Measurements from ENCODE around the gene TRPV5. TPM values are rescaled to one million over a fixed set of nuclear protein-coding genes. Genes with fewer than 3 reads are reported as not detected.

The TRPV5 gene
- total RNA-seq, 1 donor from 2014 or later: not detected

GRCh38 chr7:142862786-142863400 lies 70.7 kb downstream of the TRPV5 start:
- H3K27me3 Mint-ChIP-seq (ENCODE audit: unreplicated experiment): peaks cover 19% of the 10 kb centered on the region
- no peak for DNase-seq (ENCODE audit: extremely low spot score, unreplicated experiment)
- H3K27ac Mint-ChIP-seq (ENCODE audit: unreplicated experiment): no peak overlapping the region
- no peaks in the 10 kb centered on the region for H3K36me3 Mint-ChIP-seq (ENCODE audit: unreplicated experiment)
- TF ChIP-seq CTCF (IDR thresholded peaks at IDR 0.05): no peak
- H3K4me1 Mint-ChIP-seq (ENCODE audit: unreplicated experiment): peaks cover 2% of the 10 kb centered on the region
- no peak overlapping the region for H3K4me3 Mint-ChIP-seq (ENCODE audit: unreplicated experiment)
- no peaks in the 10 kb centered on the region for H3K9me3 Mint-ChIP-seq (ENCODE audit: unreplicated experiment)

- Mint-ChIP-seq H3K4me3 (ENCODE audit: unreplicated experiment) (no peak overlapping the region), H3K4me1 (ENCODE audit: unreplicated experiment) (peaks cover 2% of the 10 kb centered on the region), H3K36me3 (ENCODE audit: unreplicated experiment) (no peaks in the 10 kb centered on the region), H3K9me3 (ENCODE audit: unreplicated experiment) (no peaks in the 10 kb centered on the region), H3K27ac (ENCODE audit: unreplicated experiment) (no peak overlapping the region), H3K27me3 (ENCODE audit: unreplicated experiment) (peaks cover 19% of the 10 kb centered on the region)
- DNase-seq (ENCODE audit: extremely low spot score, unreplicated experiment): no peak
- no peak for TF ChIP-seq CTCF (IDR thresholded peaks at IDR 0.05)
Observed at GRCh38 chr7:142862351-142862750, 71.2 kb downstream of the TRPV5 start.

GRCh38 chr7:142860968-142861367 lies 72.6 kb downstream of the TRPV5 start:
- peaks cover 28% of the 10 kb centered on the region for H3K27me3 Mint-ChIP-seq (ENCODE audit: unreplicated experiment)

GRCh38 chr7:142859829-142860228 lies 73.7 kb downstream of the TRPV5 start:
- TF ChIP-seq CTCF (IDR thresholded peaks at IDR 0.05): no peak
- no peak for DNase-seq (ENCODE audit: extremely low spot score, unreplicated experiment)
- H3K4me3 Mint-ChIP-seq (ENCODE audit: unreplicated experiment): no peak overlapping the region
- peaks cover 33% of the 10 kb centered on the region for H3K27me3 Mint-ChIP-seq (ENCODE audit: unreplicated experiment)
- H3K9me3 Mint-ChIP-seq (ENCODE audit: unreplicated experiment): no peaks in the 10 kb centered on the region
- no peak overlapping the region for H3K27ac Mint-ChIP-seq (ENCODE audit: unreplicated experiment)
- no peaks in the 10 kb centered on the region for H3K36me3 Mint-ChIP-seq (ENCODE audit: unreplicated experiment)
- peaks cover 11% of the 10 kb centered on the region for H3K4me1 Mint-ChIP-seq (ENCODE audit: unreplicated experiment)

More at GRCh38 chr7:142860968-142861367, 72.6 kb downstream of the TRPV5 start:
- H3K9me3 Mint-ChIP-seq (ENCODE audit: unreplicated experiment): no peaks in the 10 kb centered on the region
- DNase-seq (ENCODE audit: extremely low spot score, unreplicated experiment): no peak
- peaks cover 8% of the 10 kb centered on the region for H3K4me1 Mint-ChIP-seq (ENCODE audit: unreplicated experiment)
- H3K36me3 Mint-ChIP-seq (ENCODE audit: unreplicated experiment): no peaks in the 10 kb centered on the region
- H3K27ac Mint-ChIP-seq (ENCODE audit: unreplicated experiment): no peak overlapping the region
- no peak overlapping the region for H3K4me3 Mint-ChIP-seq (ENCODE audit: unreplicated experiment)
- no peak for TF ChIP-seq CTCF (IDR thresholded peaks at IDR 0.05)

GRCh38 chr7:142859411-142859810 lies 74.1 kb downstream of the TRPV5 start:
- H3K9me3 Mint-ChIP-seq (ENCODE audit: unreplicated experiment): no peaks in the 10 kb centered on the region
- no peak for TF ChIP-seq CTCF (IDR thresholded peaks at IDR 0.05)
- DNase-seq (ENCODE audit: extremely low spot score, unreplicated experiment): no peak
- peaks cover 11% of the 10 kb centered on the region for H3K4me1 Mint-ChIP-seq (ENCODE audit: unreplicated experiment)
- peaks cover 33% of the 10 kb centered on the region for H3K27me3 Mint-ChIP-seq (ENCODE audit: unreplicated experiment)
- no peaks in the 10 kb centered on the region for H3K36me3 Mint-ChIP-seq (ENCODE audit: unreplicated experiment)
- no peak overlapping the region for H3K27ac Mint-ChIP-seq (ENCODE audit: unreplicated experiment)
- no peak overlapping the region for H3K4me3 Mint-ChIP-seq (ENCODE audit: unreplicated experiment)

Other genes starting within 250 kb of the TRPV5 start
- not detected in 2 replicates for gene PRSS1, start 184.3 kb downstream of the TRPV5 start, total RNA-seq
- not detected in 2 replicates for gene PRSS2, start 162.8 kb downstream of the TRPV5 start, total RNA-seq
- 13.7 and 14.7 TPM in 2 replicates for gene EPHB6, start 78.7 kb downstream of the TRPV5 start, total RNA-seq
- gene TRPV6, start 48.0 kb downstream of the TRPV5 start, total RNA-seq: not detected in 2 replicates
- not detected in 2 replicates for gene LLCFC1, start 5.7 kb upstream of the TRPV5 start, total RNA-seq
- gene KEL, start 28.6 kb upstream of the TRPV5 start, total RNA-seq: 0.50 and 1.5 TPM in 2 replicates
- gene OR9A2, start 93.4 kb upstream of the TRPV5 start, total RNA-seq: not detected in 2 replicates
- gene OR6V1, start 118.6 kb upstream of the TRPV5 start, total RNA-seq: not detected in 2 replicates
- gene PIP, start 198.3 kb upstream of the TRPV5 start, total RNA-seq: not detected in 2 replicates
- not detected in 2 replicates for gene TAS2R39, start 249.7 kb upstream of the TRPV5 start, total RNA-seq